OCI-LY7 (cell line): ENCODE measurements around the gene SMYD4. TPM values are rescaled to one million over a fixed set of nuclear protein-coding genes. Genes with fewer than 3 reads are reported as not detected.

Source experiments
- BruUV-seq: library from RNA; stranded (reverse); fragments of 400-500 nt; replicated peaks from 2 replicates; lab custom pipeline; 2021; lab: Mats Ljungman, UMichigan
- CTCF ChIA-PET: fragments of 300-600 bp; sonication (Branson Sonifier 250); formaldehyde crosslinking; loops from one replicate; lab custom pipeline; 2022; ENCODE audit warnings: antibody characterized with exemption; ENCODE audit not compliant: unreplicated experiment; lab: Charles Lee
- POLR2A ChIA-PET: fragments of 300-600 bp; sonication (Branson Sonifier 250); formaldehyde crosslinking; loops from one replicate; lab custom pipeline; 2022; ENCODE audit warnings: antibody characterized with exemption; lab: Charles Lee
- DNase-seq: peaks from one replicate; pipeline ENCODE4 v3.0.0-alpha.2; 2015; ENCODE audit warnings: low spot score
- H2AFZ ChIP-seq: fragments of 200-600 bp; sonication (generic), shearing (Covaris generic); 2 replicates; pipeline ENCODE4 v1.6.1; 2014; ENCODE audit warnings: mild to moderate bottlenecking, antibody characterized with exemption, low read length, moderate library complexity
- H3K27ac ChIP-seq: fragments of 200-600 bp; sonication (generic); 2 replicates; pipeline ENCODE4 v1.5.1; 2014; ENCODE audit warnings: mixed run types, low read depth, mild to moderate bottlenecking, moderate library complexity, low read length, inconsistent platforms; ENCODE audit not compliant: poor library complexity, severe bottlenecking
- H3K36me3 ChIP-seq: fragments of 200-600 bp; sonication (generic); 2 replicates; pipeline ENCODE4 v1.6.1; 2014; ENCODE audit warnings: mild to moderate bottlenecking, antibody characterized with exemption, low read length, moderate library complexity, mixed read lengths; ENCODE audit not compliant: insufficient read depth
- H3K4me1 ChIP-seq: fragments of 200-600 bp; sonication (generic); 2 replicates; pipeline ENCODE4 v1.5.1; 2014; ENCODE audit warnings: mild to moderate bottlenecking, low read length; ENCODE audit not compliant: insufficient read depth, poor library complexity, severe bottlenecking
- H3K4me2 ChIP-seq: fragments of 200-600 bp; sonication (generic); 2 replicates; pipeline ENCODE4 v1.6.1; 2014; ENCODE audit warnings: mild to moderate bottlenecking, low read length
- H3K4me3 ChIP-seq: fragments of 200-600 bp; sonication (generic); 2 replicates; pipeline ENCODE4 v1.5.1; 2014; ENCODE audit warnings: mild to moderate bottlenecking, low read depth, low read length; ENCODE audit not compliant: poor library complexity, severe bottlenecking
- H3K79me2 ChIP-seq: fragments of 200-600 bp; sonication (generic); 2 replicates; pipeline ENCODE4 v1.6.1; 2016; ENCODE audit warnings: low read depth, mild to moderate bottlenecking, low read length, moderate library complexity, mixed read lengths; ENCODE audit not compliant: insufficient read depth
- H3K9me2 ChIP-seq: fragments of 200-600 bp; sonication (generic); 2 replicates; pipeline ENCODE4 v1.6.1; 2016; ENCODE audit warnings: mild to moderate bottlenecking, low read length, mixed read lengths; ENCODE audit not compliant: insufficient read depth
- H3K9me3 ChIP-seq: fragments of 200-600 bp; sonication (generic); 2 replicates; pipeline ENCODE4 v1.6.1; 2014; ENCODE audit warnings: mild to moderate bottlenecking, mixed run types, low read length, mixed read lengths
- H4K20me1 ChIP-seq: fragments of 200-600 bp; sonication (generic); 2 replicates; pipeline ENCODE4 v1.6.1; 2014; ENCODE audit warnings: mild to moderate bottlenecking, antibody characterized with exemption, low read length, moderate library complexity, mixed read lengths; ENCODE audit not compliant: insufficient read depth
- CTCF ChIP-seq: fragments of 200-600 bp; sonication (generic); conservative IDR thresholded peaks from 2 replicates; pipeline ENCODE4 v1.5.1; 2014; ENCODE audit warnings: mild to moderate bottlenecking, antibody characterized with exemption, low read length, moderate library complexity, mixed read lengths
- EZH2phosphoT487 ChIP-seq: fragments of 200-600 bp; sonication (generic); IDR thresholded peaks from 2 replicates; pipeline ENCODE4 v1.6.1; 2018; ENCODE audit warnings: low read depth, borderline replicate concordance, mild to moderate bottlenecking, mixed run types, antibody characterized with exemption, low read length, moderate library complexity, mixed read lengths
- intact Hi-C: fragments of 100-400 bp; cut with micrococcal nuclease; formaldehyde crosslinking; loops from one replicate; pipeline ENCODE4 v1.10.0; 2022; ENCODE audit not compliant: unreplicated experiment
- total RNA-seq, 2 experiments: library from RNA; depleted of rRNA in 1 of 2; stranded (reverse); fragments of >200 nt in 1 of 2; shearing (Covaris generic) in 1 of 2; gene quantifications; 2 replicates each; pipeline ENCODE4 v1.2.3, GENCODE V29; 2014 to 2022

Gene SMYD4
- total RNA-seq, 2 experiments from 2014 or later, result 27.5 to 33.5 TPM

- POLR2A ChIA-PET, result interaction anchor here (0.6 kb wide), 3 partner anchors 40 to 488 kb away, joined by 3 to 4 read pairs (median 3); no protein-coding TSS in a partner anchor
- Histone ChIP-seq H4K20me1 (no peaks in the 10 kb centered on the region), H3K36me3 (no peaks in the 10 kb centered on the region), H3K4me1 (peaks cover 7% of the 10 kb centered on the region), H3K9me2 (no peaks in the 10 kb centered on the region), H3K4me2 (no peak overlapping the region; the same call in 1 of the 2 replicates), H3K79me2 (no peaks in the 10 kb centered on the region), H3K27ac (no peak overlapping the region), H3K9me3 (no peaks in the 10 kb centered on the region), H2AFZ (no peak overlapping the region), H3K4me3 (no peak overlapping the region)
- CTCF ChIA-PET, result no interaction called here
- TF ChIP-seq EZH2phosphoT487 (no peak), CTCF (no peak)
- no TSS peak for BruUV-seq
- intact Hi-C loops, result loop anchor here (5.0 kb wide), 1 partner anchor 48 kb away; the partner anchor contains the start of gene WDR81
- DNase-seq, result no peak
Measured at GRCh38 chr17:1769822-1770477, 59.8 kb downstream of the SMYD4 start.

DNA sequence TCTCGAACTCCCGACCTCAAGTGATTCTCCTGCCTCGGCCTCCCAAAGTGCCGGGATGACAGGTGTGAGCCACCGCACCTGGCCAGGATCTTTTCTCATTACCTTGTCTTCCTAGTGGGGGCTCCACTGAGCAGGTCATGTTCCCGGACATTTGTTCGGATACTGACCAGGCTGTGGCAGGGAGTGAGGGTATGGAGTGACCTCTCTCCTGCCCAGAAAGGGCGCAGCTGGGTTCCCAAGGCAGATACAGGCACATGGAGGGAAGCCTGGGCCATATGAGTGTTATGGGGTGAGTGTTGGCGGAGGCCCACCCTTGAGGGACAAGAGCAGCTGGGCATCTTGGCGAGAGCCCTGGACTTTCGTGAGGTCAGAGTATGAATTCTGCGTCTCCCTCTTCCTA, 62.3 kb downstream of the SMYD4 start:
- Histone ChIP-seq H2AFZ (no peak overlapping the region), H3K4me1 (peaks cover 7% of the 10 kb centered on the region), H3K9me2 (no peaks in the 10 kb centered on the region), H3K27ac (no peak overlapping the region), H3K4me2 (no peak overlapping the region), H3K9me3 (no peaks in the 10 kb centered on the region), H4K20me1 (no peaks in the 10 kb centered on the region), H3K4me3 (no peak overlapping the region), H3K79me2 (no peaks in the 10 kb centered on the region), H3K36me3 (no peaks in the 10 kb centered on the region)
- ChIA-PET CTCF (no interaction called here), POLR2A (no interaction called here)
- intact Hi-C loops, result no loop called here
- BruUV-seq, result no TSS peak
- TF ChIP-seq EZH2phosphoT487 (no peak), CTCF (0 out of 2 replicates have a peak, but pooled peaks have one; percentile 25)
- no peak for DNase-seq
